Stomach (tissue), 19 donors: ENCODE data around the gene HECW1. TPM values are rescaled to one million over a fixed set of nuclear protein-coding genes. Genes with fewer than 3 reads are reported as not detected.
"Not testable (repeated sequence)": the region's sequence is repeated elsewhere in the genome, so short reads cannot be mapped to it uniquely, and the experiment has no call there.

Experiments used
- DNase-seq, 2 donors: peaks; one replicate each; pipeline versions ENCODE4 v3.0.0 to v3.0.0-alpha.2; 2013 to 2019
- H3K27ac ChIP-seq, 5 donors: fragments of 200-600 bp in 4 of 5; sonication (generic) in 4 of 5; one replicate each; pipeline ENCODE4 v1.5.1; 2013 to 2019; ENCODE audit warnings: mild to moderate bottlenecking in 1 of 5, moderate library complexity in 1 of 5
- H3K27me3 ChIP-seq, 3 donors: fragments of 200-600 bp; sonication (generic); one replicate each; pipeline ENCODE4 v1.5.1; 2017 to 2019; ENCODE audit warnings: mixed run types in 1 of 3
- H3K36me3 ChIP-seq, 4 donors: fragments of 200-600 bp; sonication (generic); 1 replicate in 3 of 4; 2 replicates in 1 of 4; pipeline ENCODE4 v1.5.1; 2016 to 2019
- H3K4me1 ChIP-seq, 4 donors: fragments of 200-600 bp; sonication (generic); one replicate each; pipeline ENCODE4 v1.5.1; 2016 to 2019
- H3K4me3 ChIP-seq, 4 donors: fragments of 200-600 bp; sonication (generic) in 3 of 4; one replicate each; pipeline ENCODE4 v1.5.1; 2016 to 2019; ENCODE audit warnings: mild to moderate bottlenecking in 1 of 4
- H3K9me3 ChIP-seq, 4 donors: fragments of 200-600 bp; sonication (generic); one replicate each; pipeline ENCODE4 v1.5.1; 2016 to 2019
- EP300 ChIP-seq: sonication (generic); formaldehyde crosslinking; IDR thresholded peaks from one replicate; pipeline ENCODE4 v1.6.1; 2017; ENCODE audit warnings: antibody characterized with exemption
- POLR2A ChIP-seq, 4 donors: fragments of 450-650 bp; IDR thresholded peaks; one replicate each; pipeline ENCODE4 v1.6.1; 2016; ENCODE audit warnings: antibody characterized with exemption in 4 of 4, control low read depth in 2 of 4, mild to moderate bottlenecking in 1 of 4, moderate library complexity in 1 of 4
- POLR2AphosphoS5 ChIP-seq, 3 donors: sonication (generic); formaldehyde crosslinking; IDR thresholded peaks; one replicate each; pipeline ENCODE4 v1.6.1; 2016; ENCODE audit warnings: antibody characterized with exemption in 3 of 3
- WGBS, 5 donors: extraction: QIAGEN DNeasy Blood & Tissue Kit in 3 of 5; methylation state at CpG; one replicate each; pipeline versions ENCODE4 v1.1.5 to v1.1.7; 2013 to 2018; 5-methylcytosine and 5-hydroxymethylcytosine counted together
- intact Hi-C: fragments of 100-400 bp; cut with DNase I; formaldehyde crosslinking; loops from one replicate; pipeline ENCODE4 v1.15.1; 2023; ENCODE audit warnings: low total_unique reads
- long read RNA-seq, 10 donors: transcript quantifications; one replicate each; lab custom pipeline, GENCODE V29; 2026
- polyA plus RNA-seq, 3 donors: library from polyadenylated mRNA; stranded (reverse); fragments of 200-250 nt; gene quantifications; one replicate each; pipeline ENCODE4 v1.2.3, GENCODE V29; 2013
- total RNA-seq, 5 donors: library from RNA; depleted of rRNA; stranded (reverse); fragments of >200 nt; gene quantifications; one replicate each; pipeline versions ENCODE4 v1.1.0 to v1.2.3, GENCODE V29; 2014 to 2016
- TF ChIP-seq, protein P1 (sequence below), 7 experiments: fragments of 450-650 bp in 4 of 7; fragments of 200-600 bp in 3 of 7; sonication (generic) in 3 of 7; IDR thresholded peaks; one replicate each; pipeline ENCODE4 v1.5.1; 2016 to 2019; ENCODE audit warnings: antibody characterized with exemption in 7 of 7, control low read depth in 2 of 7, mild to moderate bottlenecking in 1 of 7
- donor health status: healthy with polysubstance abuse.
- donor health status: Bipolar disorder and iron deficiency.
- donor health status: healthy.

HECW1 gene
- total RNA-seq (10 to 100 TPM in 1 of 5 donors, 1 to 10 TPM in 2, under 1 TPM in 2; 0.29 to 11.1 (median 1.3) TPM), polyA plus RNA-seq (1 to 10 TPM in 2 of 3 donors, not detected in 1; 1.5 to 1.6 TPM)
- long read RNA-seq, donor 1, result 0 reads
- long read RNA-seq, donor 2, result 0 reads
- long read RNA-seq, donor 3, result 0 reads
- long read RNA-seq, donor 4, result 0 reads
- long read RNA-seq, donor 5, result 0 reads
- long read RNA-seq, donor 6, result 0 reads
- long read RNA-seq, donor 7, result 0 reads
- long read RNA-seq, donor 8, result 0 reads
- long read RNA-seq, donor 9, result 0 reads
- long read RNA-seq, donor 10, result 0 reads

DNA sequence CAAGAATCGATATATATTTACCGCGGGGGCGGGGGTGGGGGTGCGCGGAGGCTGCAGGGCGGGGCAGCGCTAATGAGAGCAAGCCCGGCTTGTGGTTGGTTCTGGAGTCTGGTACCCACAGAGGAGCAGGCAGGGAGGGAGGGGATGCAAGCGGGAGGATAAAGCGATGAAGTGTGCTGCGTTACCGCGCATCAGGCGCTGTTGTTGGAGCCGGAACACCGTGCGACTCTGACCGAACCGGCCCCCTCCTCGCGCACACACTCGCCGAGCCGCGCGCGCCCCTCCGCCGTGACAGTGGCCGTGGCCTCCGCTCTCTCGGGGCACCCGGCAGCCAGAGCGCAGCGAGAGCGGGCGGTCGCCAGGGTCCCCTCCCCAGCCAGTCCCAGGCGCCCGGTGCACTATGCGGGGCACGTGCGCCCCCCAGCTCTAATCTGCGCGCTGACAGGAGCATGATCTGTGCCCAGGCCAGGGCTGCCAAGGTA lies at the start of gene HECW1:
Gene HECW1, plus strand, starts transcription at position 189 of the 482 bp plus-strand sequence. CDS start 131,259 bp downstream, outside the sequence.
- intact Hi-C loops, result loop anchor here (10.0 kb wide), 1 partner anchor 168 kb away; no protein-coding TSS in a partner anchor
- Histone ChIP-seq H3K4me3 (peak within 1 kb of the TSS; percentile 33 to 53 (median 36)), H3K27ac (no peak within 1 kb of the TSS), H3K9me3 (no peaks in the 10 kb centered on the region), H3K36me3 (no peaks in the 10 kb centered on the region), H3K4me1 (peaks cover 13 to 29% (median 25%) of the 10 kb centered on the region in 4 donors), H3K27me3 (peaks cover 15 to 81% (median 43%) of the 10 kb centered on the region in 3 donors)
- DNase-seq, result peak in 1 of 2 donors; percentile 36
- TF ChIP-seq, protein P1, sequence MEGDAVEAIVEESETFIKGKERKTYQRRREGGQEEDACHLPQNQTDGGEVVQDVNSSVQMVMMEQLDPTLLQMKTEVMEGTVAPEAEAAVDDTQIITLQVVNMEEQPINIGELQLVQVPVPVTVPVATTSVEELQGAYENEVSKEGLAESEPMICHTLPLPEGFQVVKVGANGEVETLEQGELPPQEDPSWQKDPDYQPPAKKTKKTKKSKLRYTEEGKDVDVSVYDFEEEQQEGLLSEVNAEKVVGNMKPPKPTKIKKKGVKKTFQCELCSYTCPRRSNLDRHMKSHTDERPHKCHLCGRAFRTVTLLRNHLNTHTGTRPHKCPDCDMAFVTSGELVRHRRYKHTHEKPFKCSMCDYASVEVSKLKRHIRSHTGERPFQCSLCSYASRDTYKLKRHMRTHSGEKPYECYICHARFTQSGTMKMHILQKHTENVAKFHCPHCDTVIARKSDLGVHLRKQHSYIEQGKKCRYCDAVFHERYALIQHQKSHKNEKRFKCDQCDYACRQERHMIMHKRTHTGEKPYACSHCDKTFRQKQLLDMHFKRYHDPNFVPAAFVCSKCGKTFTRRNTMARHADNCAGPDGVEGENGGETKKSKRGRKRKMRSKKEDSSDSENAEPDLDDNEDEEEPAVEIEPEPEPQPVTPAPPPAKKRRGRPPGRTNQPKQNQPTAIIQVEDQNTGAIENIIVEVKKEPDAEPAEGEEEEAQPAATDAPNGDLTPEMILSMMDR (IDR thresholded peaks at IDR 0.05), result no peak
- TF ChIP-seq POLR2A (IDR thresholded peaks at IDR 0.05) (no peak), POLR2AphosphoS5 (IDR thresholded peaks at IDR 0.05) (no peak), EP300 (no peak)
- WGBS, 5 donors, result 1 to 11% (median 2%) methylated on average over 27 to 46 of the region's 46 CpGs

DNA sequence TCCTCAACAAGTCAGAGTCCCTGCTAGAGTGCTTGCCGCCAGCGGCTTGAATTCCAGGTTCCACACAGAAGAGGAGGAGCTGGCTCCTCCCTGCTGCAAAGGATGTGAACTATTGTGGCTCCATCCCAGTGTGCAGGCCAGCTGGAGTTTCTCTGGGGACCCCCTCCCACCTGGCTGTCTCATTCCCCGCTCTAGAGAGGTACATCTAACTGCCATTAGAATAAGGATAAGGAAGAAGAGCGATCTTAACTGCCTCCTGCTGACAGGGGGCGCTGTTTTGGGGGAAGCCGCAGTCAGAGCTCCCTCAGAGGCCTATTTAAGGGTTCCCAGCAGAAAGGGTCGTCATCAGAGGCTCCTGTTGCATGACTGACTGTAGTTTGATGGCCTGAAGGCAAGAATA lies 40.8 kb upstream of the HECW1 start:
- Histone ChIP-seq H3K36me3 (no peaks in the 10 kb centered on the region), H3K27me3 (no peaks in the 10 kb centered on the region), H3K4me3 (no peak overlapping the region), H3K27ac (no peak overlapping the region), H3K4me1 (peaks cover 0 to 7% (median 0%) of the 10 kb centered on the region in 4 donors), H3K9me3 (no peaks in the 10 kb centered on the region)
- WGBS, 5 donors, result 58 to 63% (median 61%) methylated on average over 7 of the region's 7 CpGs
- intact Hi-C loops, result no loop called here
- DNase-seq, result peak in 1 of 2 donors; percentile 30
- TF ChIP-seq POLR2AphosphoS5 (IDR thresholded peaks at IDR 0.05) (no peak), POLR2A (IDR thresholded peaks at IDR 0.05) (no peak), EP300 (no peak)
- TF ChIP-seq, protein P1 (IDR thresholded peaks at IDR 0.05), result no peak

DNA sequence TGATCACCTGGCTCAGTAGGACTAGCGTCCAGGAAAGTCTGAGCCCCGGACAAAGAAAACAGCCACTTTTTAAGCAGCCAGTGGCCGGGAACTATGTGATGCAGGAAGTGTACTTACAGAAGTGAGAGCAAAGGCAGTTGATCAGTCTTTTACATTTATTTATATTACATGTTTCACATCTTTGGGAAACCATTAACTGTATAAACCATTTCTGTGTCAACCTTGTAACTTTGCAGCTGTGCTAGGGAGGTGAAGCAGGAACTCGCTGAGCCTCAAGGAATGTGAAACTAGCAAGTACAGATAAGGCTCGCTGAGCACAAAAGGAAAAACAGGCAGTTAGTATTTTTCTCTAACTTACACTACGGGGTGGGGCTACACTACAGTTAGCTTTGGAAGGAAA lies 39.9 kb upstream of the HECW1 start:
- Histone ChIP-seq H3K36me3 (no peaks in the 10 kb centered on the region), H3K4me3 (no peak overlapping the region), H3K9me3 (no peaks in the 10 kb centered on the region), H3K4me1 (peaks cover 0 to 7% (median 0%) of the 10 kb centered on the region in 4 donors), H3K27me3 (no peaks in the 10 kb centered on the region), H3K27ac (no peak overlapping the region)
- WGBS, 5 donors, result 10 to 26% (median 18%) methylated on average over 6 of the region's 6 CpGs
- TF ChIP-seq EP300, result no peak
- no peak for TF ChIP-seq POLR2A (IDR thresholded peaks at IDR 0.05)
- TF ChIP-seq POLR2AphosphoS5 (IDR thresholded peaks at IDR 0.05), result no peak
- TF ChIP-seq, protein P1 (IDR thresholded peaks at IDR 0.05), result no peak
- intact Hi-C loops, result no loop called here
- DNase-seq, result peak in 1 of 2 donors; percentile 49

DNA sequence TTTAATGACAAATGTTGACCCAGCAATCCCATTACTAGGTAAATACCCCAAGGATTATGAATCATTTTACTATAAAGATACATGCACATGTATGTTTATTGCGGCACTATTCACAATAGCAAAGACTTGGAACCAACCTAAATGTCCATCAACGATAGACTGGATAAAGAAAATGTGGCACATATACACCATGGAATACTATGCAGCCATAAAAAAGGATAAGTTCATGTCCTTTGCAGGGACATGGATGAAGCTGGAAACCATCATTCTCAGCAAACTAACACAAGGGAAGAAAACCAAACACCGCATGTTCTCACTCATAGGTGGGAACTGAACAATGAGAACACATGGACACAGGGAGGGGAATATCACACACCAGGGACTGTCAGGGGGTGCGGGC lies 38.6 kb upstream of the HECW1 start:
- intact Hi-C loops, DNase-seq, H3K36me3 ChIP-seq, H3K27me3 ChIP-seq, H3K4me1 ChIP-seq, H3K9me3 ChIP-seq, H3K27ac ChIP-seq, H3K4me3 ChIP-seq: not testable (repeated sequence)
- 91 to 100% (median 95%) methylated on average over 4 of the region's 4 CpGs for WGBS, 5 donors

DNA sequence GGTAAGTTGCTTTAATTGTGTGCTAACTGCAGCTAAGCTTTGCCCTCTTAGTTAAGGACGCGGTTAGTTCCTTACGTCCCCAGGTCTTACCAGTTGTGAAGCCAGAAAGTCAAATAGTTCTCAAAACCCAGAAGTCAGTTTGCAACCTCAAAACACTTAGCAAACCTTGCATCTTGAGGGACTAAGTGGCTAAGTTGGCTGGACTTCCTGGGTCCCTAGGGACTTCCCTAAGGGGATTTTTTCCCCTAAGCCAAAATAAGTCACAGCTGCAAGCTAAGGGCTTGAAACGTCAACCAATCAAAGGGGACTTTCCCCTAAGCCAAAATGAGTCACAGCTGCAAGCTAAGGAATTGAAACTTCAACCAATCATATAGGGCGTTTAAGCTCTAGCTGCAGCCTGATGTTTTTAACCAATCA lies 36.2 kb upstream of the HECW1 start:
- H3K27me3 ChIP-seq, result peaks cover 0 to 6% (median 0%) of the 10 kb centered on the region in 3 donors
- no peak overlapping the region for H3K4me3 ChIP-seq
- intact Hi-C loops, result no loop called here
- H3K27ac ChIP-seq, result no peak overlapping the region
- TF ChIP-seq, protein P1 (IDR thresholded peaks at IDR 0.05), result no peak
- TF ChIP-seq EP300 (no peak), POLR2AphosphoS5 (IDR thresholded peaks at IDR 0.05) (no peak), POLR2A (IDR thresholded peaks at IDR 0.05) (no peak)
- 68 to 81% (median 76%) methylated on average over 5 of the region's 5 CpGs for WGBS, 5 donors
- H3K4me1 ChIP-seq, result peaks cover 0 to 7% (median 0%) of the 10 kb centered on the region in 4 donors
- H3K36me3 ChIP-seq, result no peaks in the 10 kb centered on the region
- no peaks in the 10 kb centered on the region for H3K9me3 ChIP-seq
- DNase-seq, result peak in 1 of 2 donors; percentile 8
